Measurements from ENCODE around the gene FAAP100. TPM values are rescaled to one million over a fixed set of nuclear protein-coding genes. Genes with fewer than 3 reads are reported as not detected.

The FAAP100 gene
- total RNA-seq, 6 experiments from 2014 or later = 21.9 to 27.7 (median 23.9) TPM

GRCh38 chr17:81514489-81514738, 37.7 kb downstream of the FAAP100 start:
- no peak for TF ChIP-seq CTCF (IDR thresholded peaks at IDR 0.05)
- no peak for DNase-seq
- Mint-ChIP-seq H3K27ac (peak overlapping the region; percentile 78), H3K4me3 (peak overlapping the region; percentile 85), H3K36me3 (ENCODE audit: low read depth) (peaks cover 35% of the 10 kb centered on the region), H3K27me3 (ENCODE audit: insufficient read depth) (peaks cover 28% of the 10 kb centered on the region), H3K4me1 (ENCODE audit: low read depth) (peaks cover 23% of the 10 kb centered on the region), H3K9me3 (peaks cover 28% of the 10 kb centered on the region)

- Mint-ChIP-seq H3K27me3 (ENCODE audit: insufficient read depth) (peaks cover 32% of the 10 kb centered on the region), H3K27ac (peak overlapping the region; percentile 89), H3K4me1 (ENCODE audit: low read depth) (peaks cover 28% of the 10 kb centered on the region), H3K4me3 (peak overlapping the region; percentile 85), H3K9me3 (peaks cover 31% of the 10 kb centered on the region), H3K36me3 (ENCODE audit: low read depth) (peaks cover 40% of the 10 kb centered on the region)
- 0 out of 2 replicates have a peak, but pooled peaks have one; percentile 9 for TF ChIP-seq CTCF (IDR thresholded peaks at IDR 0.05)
- peak; percentile 67 for DNase-seq
These were observed 38.2 kb downstream of the FAAP100 start for GRCh38 chr17:81513753-81514488.

DNA sequence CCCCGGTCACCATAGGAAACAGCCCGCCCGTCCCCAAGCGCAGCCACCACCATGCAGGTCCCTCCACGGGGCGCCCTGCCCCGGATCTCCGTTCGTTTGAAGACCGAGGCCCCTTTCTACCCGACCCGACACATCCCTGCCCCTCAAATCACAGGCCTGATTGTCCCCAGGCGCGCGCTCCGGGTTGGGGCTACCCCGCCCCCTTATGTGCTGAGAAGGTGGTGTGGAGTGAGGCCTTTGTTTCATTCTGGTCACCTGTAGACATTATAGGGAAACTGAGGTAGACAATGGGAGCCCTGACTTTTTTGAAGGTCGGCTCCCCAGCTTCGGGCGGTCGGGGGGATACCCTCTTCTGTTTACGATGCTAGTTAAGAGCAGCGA, 38.8 kb downstream of the FAAP100 start:
- peaks cover 31% of the 10 kb centered on the region for H3K9me3 Mint-ChIP-seq
- H3K4me3 Mint-ChIP-seq = peak overlapping the region; percentile 85
- TF ChIP-seq CTCF (IDR thresholded peaks at IDR 0.05) = no peak
- peak; percentile 59 for DNase-seq
- peaks cover 29% of the 10 kb centered on the region for H3K4me1 Mint-ChIP-seq (ENCODE audit: low read depth)
- peaks cover 34% of the 10 kb centered on the region for H3K27me3 Mint-ChIP-seq (ENCODE audit: insufficient read depth)
- peak overlapping the region; percentile 89 for H3K27ac Mint-ChIP-seq
- peaks cover 45% of the 10 kb centered on the region for H3K36me3 Mint-ChIP-seq (ENCODE audit: low read depth)

DNA sequence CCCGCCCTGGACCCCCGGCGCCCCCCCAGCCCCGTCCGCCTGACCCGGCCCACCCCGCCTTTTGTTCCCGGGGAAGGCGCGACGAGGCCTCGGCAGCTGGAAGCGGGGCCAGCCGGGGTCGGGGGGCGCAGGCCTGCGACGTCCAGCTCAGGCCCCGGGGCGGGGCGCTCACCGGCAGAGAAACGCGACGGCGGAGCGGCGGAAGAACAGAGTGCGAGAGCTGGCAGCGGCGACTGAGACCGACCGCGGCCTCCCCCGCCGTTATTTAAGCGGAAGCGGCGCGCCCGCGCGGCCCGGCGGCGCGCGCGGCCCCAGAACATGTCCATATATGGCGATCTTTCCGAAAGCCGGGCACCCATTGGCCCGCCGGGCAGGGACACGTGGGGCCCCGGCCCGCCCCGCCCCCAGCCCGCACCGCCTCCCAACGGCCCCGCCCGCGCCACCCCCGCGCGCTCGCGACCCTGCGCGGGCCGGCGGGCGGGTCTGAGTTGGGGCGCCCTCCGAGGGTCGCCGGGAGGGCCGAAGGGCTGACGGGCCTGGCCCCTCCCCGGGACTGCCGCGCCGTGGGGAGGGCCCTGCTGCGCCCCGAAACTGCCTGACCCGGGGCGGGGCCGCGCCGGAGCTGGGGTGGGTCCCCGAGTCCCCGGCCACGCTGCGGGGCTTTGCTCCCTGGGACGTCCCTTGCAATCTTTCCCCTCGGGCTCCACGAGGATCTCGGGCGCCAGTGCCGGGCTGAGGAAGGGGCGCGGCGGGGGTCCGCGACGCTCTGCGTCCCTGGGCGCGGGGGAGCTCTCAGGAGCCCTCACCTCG, 39.4 kb downstream of the FAAP100 start, which contains the start of gene ACTG1:
Gene ACTG1, minus strand, starts transcription at position 238 of the 810 bp plus-strand sequence. CDS start 445 bp downstream, outside the sequence.
- H3K4me3 Mint-ChIP-seq = peak within 1 kb of the TSS; percentile 99
- H3K36me3 Mint-ChIP-seq (ENCODE audit: low read depth) = peaks cover 45% of the 10 kb centered on the region
- peak; percentile 94 for DNase-seq
- H3K27ac Mint-ChIP-seq = peak within 1 kb of the TSS; percentile 96
- peaks cover 31% of the 10 kb centered on the region for H3K9me3 Mint-ChIP-seq
- H3K4me1 Mint-ChIP-seq (ENCODE audit: low read depth) = peaks cover 23% of the 10 kb centered on the region
- peaks cover 34% of the 10 kb centered on the region for H3K27me3 Mint-ChIP-seq (ENCODE audit: insufficient read depth)
- TF ChIP-seq CTCF (IDR thresholded peaks at IDR 0.05) = no peak

GRCh38 chr17:81511804-81512561, 40.2 kb downstream of the FAAP100 start:
- H3K27me3 Mint-ChIP-seq (ENCODE audit: insufficient read depth) = peaks cover 34% of the 10 kb centered on the region

More at GRCh38 chr17:81511804-81512561, 40.2 kb downstream of the FAAP100 start:
- peaks cover 23% of the 10 kb centered on the region for H3K4me1 Mint-ChIP-seq (ENCODE audit: low read depth)
- H3K4me3 Mint-ChIP-seq = peak overlapping the region; percentile 99
- DNase-seq = peak; percentile 43
- H3K9me3 Mint-ChIP-seq = peaks cover 31% of the 10 kb centered on the region
- no peak for TF ChIP-seq CTCF (IDR thresholded peaks at IDR 0.05)
- peaks cover 45% of the 10 kb centered on the region for H3K36me3 Mint-ChIP-seq (ENCODE audit: low read depth)
- H3K27ac Mint-ChIP-seq = peak overlapping the region; percentile 96

Measured in HFFc6 (cell line).